HEK293 (cell line): ENCODE results near the gene MYEF2.

Experiments used
- CTCF ChIA-PET: fragments of 350-600 bp; formaldehyde crosslinking; extraction: SDS; loops from one replicate; lab custom pipeline; 2021; ENCODE audit warnings: antibody characterized with exemption; lab: Yijun Ruan, JAX
- POLR2A ChIA-PET: fragments of 300-600 bp; formaldehyde crosslinking; extraction: SDS; loops from one replicate; lab custom pipeline; 2020; ENCODE audit warnings: antibody characterized with exemption, inconsistent platforms; lab: Yijun Ruan, JAX
- H3K27ac ChIP-seq: fragments of 200-500 bp; sonication (Bioruptor generic); 2 replicates; pipeline ENCODE4 v1.5.1; 2014; ENCODE audit warnings: low read depth, low read length, control low read depth, inconsistent platforms; ENCODE audit errors: extremely low read depth
- H3K36me3 ChIP-seq, 2 experiments: fragments of 200-500 bp in 1 of 2; sonication (Bioruptor generic) in 1 of 2; 1 replicate in 1 of 2; 2 replicates in 1 of 2; pipeline ENCODE4 v1.5.1; 2014 to 2017; ENCODE audit warnings: inconsistent platforms in 2 of 2, low read length in 2 of 2; ENCODE audit not compliant: control insufficient read depth in 2 of 2, insufficient read depth in 1 of 2
- H3K4me1 ChIP-seq: fragments of 200-500 bp; sonication (Bioruptor generic); 2 replicates; pipeline ENCODE4 v1.5.1; 2014; ENCODE audit warnings: mild to moderate bottlenecking, low read length, inconsistent platforms; ENCODE audit not compliant: control insufficient read depth, insufficient read depth
- H3K4me3 ChIP-seq: 2 replicates; pipeline ENCODE4 v1.5.1; 2011; ENCODE audit warnings: low read depth, mild to moderate bottlenecking, control low read depth, low read length, moderate library complexity
- H3K9me3 ChIP-seq: fragments of 200-500 bp; sonication (Bioruptor generic); 2 replicates; pipeline ENCODE4 v1.5.1; 2014; ENCODE audit warnings: low read depth, low read length, inconsistent platforms; ENCODE audit not compliant: control insufficient read depth, insufficient read depth
- GLIS1 ChIP-seq: fragments of 450-650 bp; formaldehyde crosslinking; IDR thresholded peaks from 2 replicates; pipeline ENCODE4 v1.5.1; 2016; ENCODE audit warnings: missing biosample characterization, missing genetic modification characterization
- KLF7 ChIP-seq: fragments of 450-650 bp; formaldehyde crosslinking; IDR thresholded peaks from 2 replicates; pipeline ENCODE4 v1.5.1; 2016; ENCODE audit warnings: missing biosample characterization, missing genetic modification characterization, borderline replicate concordance
- RBAK ChIP-seq: fragments of 450-650 bp; formaldehyde crosslinking; IDR thresholded peaks from 2 replicates; pipeline ENCODE4 v1.5.1; 2016; ENCODE audit warnings: missing biosample characterization, missing genetic modification characterization
- SP7 ChIP-seq: fragments of 450-650 bp; formaldehyde crosslinking; IDR thresholded peaks from 2 replicates; pipeline ENCODE4 v1.5.1; 2016; ENCODE audit warnings: missing biosample characterization, missing genetic modification characterization
- ZNF16 ChIP-seq: fragments of 450-650 bp; formaldehyde crosslinking; IDR thresholded peaks from 2 replicates; pipeline ENCODE4 v1.5.1; 2016; ENCODE audit warnings: low read depth, missing biosample characterization, missing genetic modification characterization
- ZNF433 ChIP-seq: fragments of 450-650 bp; formaldehyde crosslinking; IDR thresholded peaks from 2 replicates; pipeline ENCODE4 v1.5.1; 2016; ENCODE audit warnings: missing biosample characterization, missing genetic modification characterization, low read depth
- ZNF596 ChIP-seq: fragments of 450-650 bp; IDR thresholded peaks from 2 replicates; pipeline ENCODE4 v1.5.0; 2018; ENCODE audit warnings: missing biosample characterization, mild to moderate bottlenecking, missing genetic modification characterization, moderate library complexity
- ZNF707 ChIP-seq: fragments of 450-650 bp; formaldehyde crosslinking; IDR thresholded peaks from 2 replicates; pipeline ENCODE4 v1.5.1; 2016; ENCODE audit warnings: missing biosample characterization, missing genetic modification characterization
- ZNF747 ChIP-seq: fragments of 450-650 bp; formaldehyde crosslinking; IDR thresholded peaks from 2 replicates; pipeline ENCODE4 v1.5.1; 2016; ENCODE audit warnings: missing biosample characterization, missing genetic modification characterization
- ZNF777 ChIP-seq: fragments of 450-650 bp; formaldehyde crosslinking; IDR thresholded peaks from 2 replicates; pipeline ENCODE4 v1.5.1; 2017; ENCODE audit warnings: missing biosample characterization, missing genetic modification characterization, borderline replicate concordance
- TF ChIP-seq, protein P1 (sequence below): fragments of 450-650 bp; formaldehyde crosslinking; IDR thresholded peaks from 2 replicates; pipeline ENCODE4 v1.5.1; 2017; ENCODE audit warnings: missing biosample characterization, missing genetic modification characterization
- TF ChIP-seq, protein P2 (sequence below): fragments of 450-650 bp; formaldehyde crosslinking; IDR thresholded peaks from 2 replicates; pipeline ENCODE4 v1.5.1; 2016; ENCODE audit warnings: missing biosample characterization, missing genetic modification characterization
- TF ChIP-seq, protein P3 (sequence below): fragments of 450-650 bp; formaldehyde crosslinking; IDR thresholded peaks from 2 replicates; pipeline ENCODE4 v1.5.1; 2016; ENCODE audit warnings: missing biosample characterization, missing genetic modification characterization, borderline replicate concordance
- TF ChIP-seq, protein P4 (sequence below): sonication (generic); formaldehyde crosslinking; IDR thresholded peaks from 2 replicates; pipeline ENCODE4 v1.8.1; 2022; ENCODE audit warnings: mild to moderate bottlenecking, moderate library complexity, missing genetic modification reagents
- TF ChIP-seq, protein P5 (sequence below): fragments of 450-650 bp; formaldehyde crosslinking; IDR thresholded peaks from 2 replicates; pipeline ENCODE4 v1.5.1; 2016; ENCODE audit warnings: missing biosample characterization, missing genetic modification characterization

The MYEF2 gene

DNA sequence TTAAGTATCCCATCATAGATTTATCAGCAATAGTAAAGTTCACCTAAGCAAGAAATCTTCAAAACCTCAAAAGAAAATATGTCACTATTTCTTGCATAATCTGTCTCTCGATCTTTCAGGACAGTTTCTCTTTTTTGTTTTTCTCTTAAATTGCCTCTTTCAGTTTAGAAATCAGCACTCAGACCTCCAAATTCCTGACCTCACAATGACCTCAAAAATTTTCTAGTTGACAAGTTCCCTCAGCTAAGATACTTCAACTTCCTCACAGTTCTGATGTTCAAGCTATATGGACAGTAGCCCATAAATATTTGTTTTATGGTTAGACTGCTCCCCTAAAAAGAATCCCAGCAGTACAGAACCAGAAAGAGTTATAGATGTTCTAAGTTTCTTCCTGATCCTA is 33.2 kb downstream of the MYEF2 start:
- peaks cover 6% of the 10 kb centered on the region; the same call in 1 of the 2 replicates for H3K4me1 ChIP-seq
- CTCF ChIA-PET, result no interaction called here
- H3K4me3 ChIP-seq, result no peak overlapping the region
- no peaks in the 10 kb centered on the region for H3K9me3 ChIP-seq
- POLR2A ChIA-PET, result no interaction called here
- no peak overlapping the region for H3K27ac ChIP-seq
- TF ChIP-seq ZNF707 (tag by site-specific recombination), result no peak
- TF ChIP-seq SP7 (tag by site-specific recombination), result no peak
- no peak for TF ChIP-seq GLIS1
- TF ChIP-seq KLF7 (tag by site-specific recombination), result no peak
- TF ChIP-seq RBAK, result no peak
- TF ChIP-seq, protein P1, sequence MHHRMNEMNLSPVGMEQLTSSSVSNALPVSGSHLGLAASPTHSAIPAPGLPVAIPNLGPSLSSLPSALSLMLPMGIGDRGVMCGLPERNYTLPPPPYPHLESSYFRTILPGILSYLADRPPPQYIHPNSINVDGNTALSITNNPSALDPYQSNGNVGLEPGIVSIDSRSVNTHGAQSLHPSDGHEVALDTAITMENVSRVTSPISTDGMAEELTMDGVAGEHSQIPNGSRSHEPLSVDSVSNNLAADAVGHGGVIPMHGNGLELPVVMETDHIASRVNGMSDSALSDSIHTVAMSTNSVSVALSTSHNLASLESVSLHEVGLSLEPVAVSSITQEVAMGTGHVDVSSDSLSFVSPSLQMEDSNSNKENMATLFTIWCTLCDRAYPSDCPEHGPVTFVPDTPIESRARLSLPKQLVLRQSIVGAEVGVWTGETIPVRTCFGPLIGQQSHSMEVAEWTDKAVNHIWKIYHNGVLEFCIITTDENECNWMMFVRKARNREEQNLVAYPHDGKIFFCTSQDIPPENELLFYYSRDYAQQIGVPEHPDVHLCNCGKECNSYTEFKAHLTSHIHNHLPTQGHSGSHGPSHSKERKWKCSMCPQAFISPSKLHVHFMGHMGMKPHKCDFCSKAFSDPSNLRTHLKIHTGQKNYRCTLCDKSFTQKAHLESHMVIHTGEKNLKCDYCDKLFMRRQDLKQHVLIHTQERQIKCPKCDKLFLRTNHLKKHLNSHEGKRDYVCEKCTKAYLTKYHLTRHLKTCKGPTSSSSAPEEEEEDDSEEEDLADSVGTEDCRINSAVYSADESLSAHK (tag by site-specific recombination), result no peak
- no peak for TF ChIP-seq ZNF433
- TF ChIP-seq, protein P2, sequence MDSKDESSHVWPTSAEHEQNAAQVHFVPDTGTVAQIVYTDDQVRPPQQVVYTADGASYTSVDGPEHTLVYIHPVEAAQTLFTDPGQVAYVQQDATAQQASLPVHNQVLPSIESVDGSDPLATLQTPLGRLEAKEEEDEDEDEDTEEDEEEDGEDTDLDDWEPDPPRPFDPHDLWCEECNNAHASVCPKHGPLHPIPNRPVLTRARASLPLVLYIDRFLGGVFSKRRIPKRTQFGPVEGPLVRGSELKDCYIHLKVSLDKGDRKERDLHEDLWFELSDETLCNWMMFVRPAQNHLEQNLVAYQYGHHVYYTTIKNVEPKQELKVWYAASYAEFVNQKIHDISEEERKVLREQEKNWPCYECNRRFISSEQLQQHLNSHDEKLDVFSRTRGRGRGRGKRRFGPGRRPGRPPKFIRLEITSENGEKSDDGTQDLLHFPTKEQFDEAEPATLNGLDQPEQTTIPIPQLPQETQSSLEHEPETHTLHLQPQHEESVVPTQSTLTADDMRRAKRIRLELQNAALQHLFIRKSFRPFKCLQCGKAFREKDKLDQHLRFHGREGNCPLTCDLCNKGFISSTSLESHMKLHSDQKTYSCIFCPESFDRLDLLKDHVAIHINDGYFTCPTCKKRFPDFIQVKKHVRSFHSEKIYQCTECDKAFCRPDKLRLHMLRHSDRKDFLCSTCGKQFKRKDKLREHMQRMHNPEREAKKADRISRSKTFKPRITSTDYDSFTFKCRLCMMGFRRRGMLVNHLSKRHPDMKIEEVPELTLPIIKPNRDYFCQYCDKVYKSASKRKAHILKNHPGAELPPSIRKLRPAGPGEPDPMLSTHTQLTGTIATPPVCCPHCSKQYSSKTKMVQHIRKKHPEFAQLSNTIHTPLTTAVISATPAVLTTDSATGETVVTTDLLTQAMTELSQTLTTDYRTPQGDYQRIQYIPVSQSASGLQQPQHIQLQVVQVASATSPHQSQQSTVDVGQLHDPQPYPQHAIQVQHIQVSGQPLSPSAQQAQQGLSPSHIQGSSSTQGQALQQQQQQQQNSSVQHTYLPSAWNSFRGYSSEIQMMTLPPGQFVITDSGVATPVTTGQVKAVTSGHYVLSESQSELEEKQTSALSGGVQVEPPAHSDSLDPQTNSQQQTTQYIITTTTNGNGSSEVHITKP (tag by site-specific recombination), result no peak
- TF ChIP-seq, protein P3, sequence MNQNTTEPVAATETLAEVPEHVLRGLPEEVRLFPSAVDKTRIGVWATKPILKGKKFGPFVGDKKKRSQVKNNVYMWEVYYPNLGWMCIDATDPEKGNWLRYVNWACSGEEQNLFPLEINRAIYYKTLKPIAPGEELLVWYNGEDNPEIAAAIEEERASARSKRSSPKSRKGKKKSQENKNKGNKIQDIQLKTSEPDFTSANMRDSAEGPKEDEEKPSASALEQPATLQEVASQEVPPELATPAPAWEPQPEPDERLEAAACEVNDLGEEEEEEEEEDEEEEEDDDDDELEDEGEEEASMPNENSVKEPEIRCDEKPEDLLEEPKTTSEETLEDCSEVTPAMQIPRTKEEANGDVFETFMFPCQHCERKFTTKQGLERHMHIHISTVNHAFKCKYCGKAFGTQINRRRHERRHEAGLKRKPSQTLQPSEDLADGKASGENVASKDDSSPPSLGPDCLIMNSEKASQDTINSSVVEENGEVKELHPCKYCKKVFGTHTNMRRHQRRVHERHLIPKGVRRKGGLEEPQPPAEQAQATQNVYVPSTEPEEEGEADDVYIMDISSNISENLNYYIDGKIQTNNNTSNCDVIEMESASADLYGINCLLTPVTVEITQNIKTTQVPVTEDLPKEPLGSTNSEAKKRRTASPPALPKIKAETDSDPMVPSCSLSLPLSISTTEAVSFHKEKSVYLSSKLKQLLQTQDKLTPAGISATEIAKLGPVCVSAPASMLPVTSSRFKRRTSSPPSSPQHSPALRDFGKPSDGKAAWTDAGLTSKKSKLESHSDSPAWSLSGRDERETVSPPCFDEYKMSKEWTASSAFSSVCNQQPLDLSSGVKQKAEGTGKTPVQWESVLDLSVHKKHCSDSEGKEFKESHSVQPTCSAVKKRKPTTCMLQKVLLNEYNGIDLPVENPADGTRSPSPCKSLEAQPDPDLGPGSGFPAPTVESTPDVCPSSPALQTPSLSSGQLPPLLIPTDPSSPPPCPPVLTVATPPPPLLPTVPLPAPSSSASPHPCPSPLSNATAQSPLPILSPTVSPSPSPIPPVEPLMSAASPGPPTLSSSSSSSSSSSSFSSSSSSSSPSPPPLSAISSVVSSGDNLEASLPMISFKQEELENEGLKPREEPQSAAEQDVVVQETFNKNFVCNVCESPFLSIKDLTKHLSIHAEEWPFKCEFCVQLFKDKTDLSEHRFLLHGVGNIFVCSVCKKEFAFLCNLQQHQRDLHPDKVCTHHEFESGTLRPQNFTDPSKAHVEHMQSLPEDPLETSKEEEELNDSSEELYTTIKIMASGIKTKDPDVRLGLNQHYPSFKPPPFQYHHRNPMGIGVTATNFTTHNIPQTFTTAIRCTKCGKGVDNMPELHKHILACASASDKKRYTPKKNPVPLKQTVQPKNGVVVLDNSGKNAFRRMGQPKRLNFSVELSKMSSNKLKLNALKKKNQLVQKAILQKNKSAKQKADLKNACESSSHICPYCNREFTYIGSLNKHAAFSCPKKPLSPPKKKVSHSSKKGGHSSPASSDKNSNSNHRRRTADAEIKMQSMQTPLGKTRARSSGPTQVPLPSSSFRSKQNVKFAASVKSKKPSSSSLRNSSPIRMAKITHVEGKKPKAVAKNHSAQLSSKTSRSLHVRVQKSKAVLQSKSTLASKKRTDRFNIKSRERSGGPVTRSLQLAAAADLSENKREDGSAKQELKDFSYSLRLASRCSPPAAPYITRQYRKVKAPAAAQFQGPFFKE, result no peak
- TF ChIP-seq, protein P4, sequence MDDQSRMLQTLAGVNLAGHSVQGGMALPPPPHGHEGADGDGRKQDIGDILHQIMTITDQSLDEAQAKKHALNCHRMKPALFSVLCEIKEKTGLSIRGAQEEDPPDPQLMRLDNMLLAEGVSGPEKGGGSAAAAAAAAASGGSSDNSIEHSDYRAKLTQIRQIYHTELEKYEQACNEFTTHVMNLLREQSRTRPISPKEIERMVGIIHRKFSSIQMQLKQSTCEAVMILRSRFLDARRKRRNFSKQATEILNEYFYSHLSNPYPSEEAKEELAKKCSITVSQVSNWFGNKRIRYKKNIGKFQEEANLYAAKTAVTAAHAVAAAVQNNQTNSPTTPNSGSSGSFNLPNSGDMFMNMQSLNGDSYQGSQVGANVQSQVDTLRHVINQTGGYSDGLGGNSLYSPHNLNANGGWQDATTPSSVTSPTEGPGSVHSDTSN (CRISPR knock-in tag), result no peak
- TF ChIP-seq ZNF596 (tag by site-specific recombination), result no peak
- no peak for TF ChIP-seq ZNF747 (tag by site-specific recombination)
- TF ChIP-seq, protein P5, sequence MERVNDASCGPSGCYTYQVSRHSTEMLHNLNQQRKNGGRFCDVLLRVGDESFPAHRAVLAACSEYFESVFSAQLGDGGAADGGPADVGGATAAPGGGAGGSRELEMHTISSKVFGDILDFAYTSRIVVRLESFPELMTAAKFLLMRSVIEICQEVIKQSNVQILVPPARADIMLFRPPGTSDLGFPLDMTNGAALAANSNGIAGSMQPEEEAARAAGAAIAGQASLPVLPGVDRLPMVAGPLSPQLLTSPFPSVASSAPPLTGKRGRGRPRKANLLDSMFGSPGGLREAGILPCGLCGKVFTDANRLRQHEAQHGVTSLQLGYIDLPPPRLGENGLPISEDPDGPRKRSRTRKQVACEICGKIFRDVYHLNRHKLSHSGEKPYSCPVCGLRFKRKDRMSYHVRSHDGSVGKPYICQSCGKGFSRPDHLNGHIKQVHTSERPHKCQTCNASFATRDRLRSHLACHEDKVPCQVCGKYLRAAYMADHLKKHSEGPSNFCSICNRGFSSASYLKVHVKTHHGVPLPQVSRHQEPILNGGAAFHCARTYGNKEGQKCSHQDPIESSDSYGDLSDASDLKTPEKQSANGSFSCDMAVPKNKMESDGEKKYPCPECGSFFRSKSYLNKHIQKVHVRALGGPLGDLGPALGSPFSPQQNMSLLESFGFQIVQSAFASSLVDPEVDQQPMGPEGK (tag by site-specific recombination), result no peak
- no peak for TF ChIP-seq ZNF777 (tag by site-specific recombination)
- no peak for TF ChIP-seq ZNF16 (tag by site-specific recombination)
- peaks cover 3 to 22% of the 10 kb centered on the region in 2 experiments for H3K36me3 ChIP-seq
